ENCODE measurements around the gene ALS2CL. TPM values are rescaled to one million over a fixed set of nuclear protein-coding genes. Genes with fewer than 3 reads are reported as not detected.
A peak's percentile ranks its signal among the peaks of the same experiment; 100 is the strongest.
"Not testable (repeated sequence)": the region's sequence is repeated elsewhere in the genome, so short reads cannot be mapped to it uniquely, and the experiment has no call there.

The ALS2CL gene
- total RNA-seq, 1 donor from 2014 or later = 6.2 TPM

GRCh38 chr3:46715507-46716175 lies 22.2 kb upstream of the ALS2CL start:
- no peak for DNase-seq (ENCODE audit: low read depth, low spot score)

- DNase-seq (ENCODE audit: low read depth, low spot score) = no peak
These were observed 21.4 kb upstream of the ALS2CL start for GRCh38 chr3:46714728-46715506.

- DNase-seq (ENCODE audit: low read depth, low spot score) = no peak
These were observed 20.5 kb upstream of the ALS2CL start for GRCh38 chr3:46713898-46714552.

DNA sequence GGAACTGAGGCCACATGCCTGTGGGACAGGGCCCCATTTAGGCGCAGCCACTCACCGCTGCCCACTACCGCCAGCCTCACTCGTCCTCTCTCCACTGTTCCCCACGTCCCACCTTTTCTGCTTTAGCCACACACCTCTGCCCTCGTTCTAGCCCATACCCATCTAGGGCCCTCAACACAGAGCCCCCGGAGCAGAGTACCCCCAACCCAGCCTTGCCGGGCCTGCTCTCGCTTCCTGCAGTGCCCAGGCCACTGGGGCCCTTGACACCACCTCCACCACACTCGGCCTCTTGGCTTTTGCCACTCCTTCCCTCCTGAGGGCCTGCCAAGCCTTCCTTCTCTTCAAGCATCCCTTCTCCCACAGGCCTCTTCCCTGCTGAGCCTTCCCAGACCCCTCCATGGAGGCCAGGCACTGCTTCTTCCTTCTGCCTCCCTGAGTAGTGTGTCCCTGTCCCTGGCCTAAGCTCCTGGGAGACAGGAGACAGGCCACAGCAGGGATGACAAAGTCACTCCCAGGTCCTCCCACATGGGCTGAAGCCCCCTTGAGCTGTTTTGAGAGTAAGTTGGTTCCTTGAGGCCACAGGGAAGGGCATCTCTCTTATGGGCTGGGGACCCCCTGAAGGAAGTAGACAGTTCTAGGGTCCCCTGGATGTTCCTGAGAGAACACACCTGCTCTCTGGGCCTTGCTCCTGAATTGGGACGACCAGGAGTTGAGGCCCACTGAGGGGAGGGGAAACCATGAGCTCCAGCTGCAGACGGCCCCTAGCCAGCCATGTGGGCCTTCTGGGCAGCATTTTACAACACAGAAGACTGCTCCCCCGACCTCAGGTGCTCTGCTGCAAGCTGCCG lies 19.8 kb upstream of the ALS2CL start:
- no peak for DNase-seq (ENCODE audit: low read depth, low spot score)

- no peak for DNase-seq (ENCODE audit: low read depth, low spot score)
These were observed 18.9 kb upstream of the ALS2CL start for GRCh38 chr3:46712191-46713049.

- DNase-seq (ENCODE audit: low read depth, low spot score) = no peak
These were observed 18.3 kb upstream of the ALS2CL start for GRCh38 chr3:46711760-46712159.

- DNase-seq (ENCODE audit: low read depth, low spot score) = no peak
These were observed 17.8 kb upstream of the ALS2CL start for GRCh38 chr3:46711305-46711704.

GRCh38 chr3:46710671-46711295 lies 17.3 kb upstream of the ALS2CL start:
- DNase-seq (ENCODE audit: low read depth, low spot score) = no peak

- no peak for DNase-seq (ENCODE audit: low read depth, low spot score)
These were observed 16.8 kb upstream of the ALS2CL start for GRCh38 chr3:46710229-46710628.

DNA sequence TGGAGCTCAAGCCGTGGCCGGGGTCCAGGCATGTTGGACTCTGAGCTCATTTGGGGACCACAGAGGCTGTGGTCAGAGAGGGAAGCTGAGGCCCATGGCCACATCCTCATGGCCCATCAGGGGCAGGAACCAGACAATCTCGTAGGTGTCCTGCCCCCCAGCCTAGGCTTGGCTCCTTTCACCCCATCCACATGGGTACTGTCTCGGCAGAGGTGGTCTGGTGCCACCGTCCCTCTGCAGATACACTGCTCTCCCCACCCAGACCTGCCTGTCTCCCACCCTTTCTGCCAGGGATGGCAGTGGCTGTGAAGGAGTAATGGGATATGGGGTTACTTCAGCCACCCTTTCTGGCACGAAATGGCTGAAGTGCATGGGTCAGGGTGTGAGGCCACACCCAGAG lies 16.2 kb upstream of the ALS2CL start:
- no peak for DNase-seq (ENCODE audit: low read depth, low spot score)

DNA sequence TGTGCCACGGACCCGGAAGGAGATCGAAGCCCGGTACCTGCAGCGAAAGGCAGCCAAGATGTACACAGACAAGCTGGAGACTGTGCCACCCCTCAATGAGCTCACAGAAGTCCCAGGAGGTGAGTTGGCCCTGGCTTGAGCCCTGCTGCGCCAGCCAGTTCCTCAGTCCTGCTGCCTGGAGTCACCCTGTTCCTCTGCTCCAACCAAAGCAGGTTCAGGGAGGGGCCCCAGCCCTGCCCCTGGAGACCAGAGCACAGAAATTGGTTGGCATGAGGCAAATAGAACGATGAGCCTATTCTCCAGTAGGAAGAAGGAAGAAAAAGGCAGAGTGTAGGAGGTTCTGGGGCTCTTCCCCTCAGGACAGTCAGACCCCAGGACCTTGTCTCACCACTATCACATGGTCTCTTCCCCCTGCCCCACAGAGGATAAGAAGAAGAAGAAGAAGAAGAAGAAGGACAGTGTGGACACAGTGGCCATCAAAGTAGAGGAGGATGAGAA lies 15.7 kb upstream of the ALS2CL start:
- no peak for DNase-seq (ENCODE audit: low read depth, low spot score)

DNA sequence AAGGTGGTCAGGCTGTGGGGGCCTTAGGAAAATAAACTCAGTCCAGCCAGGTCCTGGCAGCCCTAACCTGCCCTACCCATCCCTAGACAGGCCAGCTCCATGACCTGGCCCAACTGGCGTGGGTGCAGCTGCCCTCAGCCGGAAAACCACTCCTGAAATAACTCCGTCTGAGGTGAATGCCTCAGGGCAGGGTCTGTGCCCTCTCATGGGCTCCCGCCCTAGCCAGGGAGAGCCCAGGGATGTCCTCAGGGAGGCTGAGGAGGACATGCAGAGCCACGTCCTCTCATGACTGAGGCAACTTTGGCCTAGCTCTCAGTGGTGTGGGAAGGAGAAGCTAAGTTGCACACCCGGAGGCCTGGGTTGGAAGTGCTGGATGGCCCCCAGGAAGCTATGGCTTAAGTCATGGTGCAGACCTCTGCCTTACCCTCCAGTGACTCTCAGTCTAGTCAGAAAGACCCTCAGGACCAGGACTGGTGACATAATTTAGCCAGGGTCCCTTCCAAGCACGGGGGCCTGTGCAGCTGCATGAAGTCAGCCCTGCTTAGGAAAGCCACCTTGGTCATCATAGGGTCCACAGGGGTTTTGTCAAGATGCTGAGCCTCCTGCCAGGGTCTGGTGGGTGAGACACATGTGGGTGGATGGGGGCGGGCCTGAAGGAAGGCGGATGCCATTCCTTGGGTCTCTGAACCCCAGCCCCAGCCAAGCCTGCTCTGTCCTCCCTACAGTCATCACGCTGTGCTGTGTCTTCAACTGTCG lies 15.1 kb upstream of the ALS2CL start:
- DNase-seq (ENCODE audit: low read depth, low spot score) = no peak

DNA sequence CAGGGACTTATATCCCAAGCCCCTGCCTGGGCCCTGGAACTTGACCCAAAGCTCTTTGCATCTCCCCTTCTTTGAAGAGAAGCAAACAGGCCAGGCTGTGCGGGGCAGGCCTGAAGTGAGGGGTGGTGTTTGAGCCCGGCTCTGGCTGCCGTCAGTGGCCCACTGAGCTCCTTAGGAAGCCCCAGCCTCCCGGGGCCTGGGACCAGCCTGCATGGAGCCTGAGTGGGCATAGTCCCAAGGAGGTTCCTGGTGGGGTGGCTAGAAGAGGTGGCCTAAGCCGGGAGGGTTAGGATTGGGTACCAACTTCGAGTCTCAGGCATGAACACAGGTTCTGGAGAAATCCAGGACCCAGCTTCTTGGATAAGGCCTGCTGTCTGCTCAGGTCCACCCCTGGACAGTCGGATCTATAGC lies 14.1 kb upstream of the ALS2CL start:
- no peak for DNase-seq (ENCODE audit: low read depth, low spot score)

DNA sequence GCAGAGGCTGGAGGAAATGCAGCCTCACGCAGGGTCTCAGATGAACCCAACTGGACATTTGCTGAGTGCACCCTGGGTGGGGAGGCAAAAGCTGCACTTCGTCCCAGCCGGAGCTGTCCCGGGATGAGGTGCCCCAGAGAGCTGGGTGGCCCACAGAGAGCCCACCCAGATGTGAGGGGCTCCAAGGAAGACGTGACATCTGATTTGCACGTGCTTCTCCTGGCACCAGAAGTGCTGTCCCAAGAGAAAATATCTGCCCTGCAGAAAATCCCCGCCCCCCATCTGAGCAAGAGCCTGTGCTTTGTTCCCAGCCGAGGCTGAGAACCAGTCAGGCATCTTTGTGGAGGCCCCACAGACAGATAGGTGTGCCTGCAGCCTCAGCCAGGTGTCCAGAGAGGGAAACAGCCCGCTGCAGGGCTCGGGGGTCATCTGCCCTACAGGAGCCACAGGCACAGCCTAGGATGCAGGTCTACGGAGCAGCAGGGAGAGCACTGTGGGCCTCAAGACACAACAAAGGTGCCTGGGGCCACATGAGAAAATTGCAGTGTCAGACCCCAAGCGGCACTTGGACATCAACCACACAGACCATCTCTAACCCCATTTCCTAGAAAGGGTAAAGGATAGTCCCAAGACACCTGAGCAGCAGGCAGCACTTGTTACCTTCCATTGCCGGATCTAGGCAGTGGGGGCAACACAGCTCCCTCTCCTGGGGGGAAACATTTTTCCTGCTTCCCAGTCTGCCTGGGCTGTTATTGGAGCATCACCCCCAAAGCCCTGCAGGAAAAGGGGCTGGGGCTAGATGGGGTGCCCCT lies 13.5 kb upstream of the ALS2CL start:
- DNase-seq (ENCODE audit: low read depth, low spot score) = no peak

DNA sequence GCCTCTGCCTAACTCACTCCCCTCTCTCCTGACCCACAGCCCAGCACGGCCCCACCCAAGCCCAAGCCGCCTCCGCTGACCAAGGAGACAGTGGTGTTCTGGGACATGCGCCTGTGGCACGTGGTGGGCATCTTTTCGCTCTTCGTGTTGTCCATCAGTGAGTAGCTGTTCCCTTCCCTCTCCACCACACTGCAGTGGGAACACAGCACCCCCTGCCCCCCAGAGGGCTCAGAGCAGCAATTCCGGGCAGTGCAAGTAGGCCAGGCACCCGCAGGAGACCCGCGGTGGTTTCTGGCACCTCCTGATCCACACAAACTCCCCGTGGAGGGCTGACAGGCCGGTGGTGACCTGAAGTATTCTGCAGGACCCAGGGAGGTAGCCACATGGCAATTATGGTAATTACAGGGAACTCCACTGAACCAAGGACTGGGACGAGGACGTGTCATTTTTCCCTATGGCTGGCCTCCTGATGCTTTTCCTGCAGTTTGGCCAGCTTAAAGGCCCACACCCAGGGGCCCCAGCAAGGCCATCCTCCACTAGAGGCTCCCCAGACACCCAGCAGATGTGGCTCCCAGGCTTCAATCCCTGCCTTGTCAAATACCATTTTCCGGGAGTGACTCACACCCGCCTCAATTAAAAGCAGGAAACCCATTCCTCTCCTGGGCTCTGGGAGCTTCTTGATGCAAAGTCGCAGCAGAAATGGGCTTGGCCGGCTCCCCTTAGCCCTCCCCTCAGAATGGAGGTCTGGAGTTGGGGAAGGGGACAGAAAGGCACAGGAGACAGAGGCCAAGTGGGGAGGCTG lies 12.5 kb upstream of the ALS2CL start:
- no peak for DNase-seq (ENCODE audit: low read depth, low spot score)

DNA sequence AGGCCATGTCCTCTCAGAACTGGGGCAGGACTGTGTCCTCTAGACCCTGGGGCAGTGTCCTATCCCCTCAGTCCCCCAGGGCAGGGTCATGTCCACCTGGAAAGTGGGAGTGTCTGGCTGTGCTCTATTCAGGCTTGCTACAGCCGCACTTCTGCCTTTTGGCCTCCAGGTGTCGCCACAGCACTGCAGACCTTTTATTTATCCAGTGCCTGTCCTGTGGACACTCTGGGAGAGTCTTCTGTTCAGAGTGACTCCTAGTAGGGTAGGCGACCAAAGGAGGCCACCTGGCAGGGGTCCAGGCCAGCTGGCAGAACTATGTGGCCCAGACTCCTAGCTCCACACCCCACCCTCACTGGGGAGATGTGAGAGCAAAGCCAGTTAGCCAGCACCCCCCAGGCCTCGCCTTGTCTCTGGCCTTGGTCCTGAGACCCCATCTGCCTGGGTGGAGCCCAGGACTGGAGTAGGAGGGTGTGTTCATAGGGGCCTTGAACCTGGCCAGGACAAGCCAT lies 11.6 kb upstream of the ALS2CL start:
- DNase-seq (ENCODE audit: low read depth, low spot score) = peak; percentile 11

GRCh38 chr3:46704346-46704745 lies 10.9 kb upstream of the ALS2CL start:
- not testable (repeated sequence) for DNase-seq (ENCODE audit: low read depth, low spot score)
